Stimulated activated CD8-positive, alpha-beta memory T cell treated with anti-CD3 and anti-CD28 coated beads, Interleukin-12 subunit alpha, Interleukin-12 subunit beta, amount 100 ng/mL, for 1 hour (primary cell): ENCODE results near the gene RNF151.
"Not testable (repeated sequence)": the region's sequence is repeated elsewhere in the genome, so short reads cannot be mapped to it uniquely, and the experiment has no call there.

Source experiments
- DNase-seq: peaks from one replicate; pipeline ENCODE4 v3.0.0-alpha.2; 2020; ENCODE audit warnings: low read depth

Gene RNF151

GRCh38 chr16:2007081-2007836, 40.6 kb downstream of the RNF151 start:
- no peak for DNase-seq

- DNase-seq = no peak
These were observed 41.4 kb downstream of the RNF151 start for GRCh38 chr16:2008009-2008526.

- DNase-seq = no peak
These were observed 42.0 kb downstream of the RNF151 start for GRCh38 chr16:2008631-2009163.

GRCh38 chr16:2009164-2009711, 42.6 kb downstream of the RNF151 start:
- DNase-seq = no peak

- peak; percentile 64 for DNase-seq
These were observed 43.3 kb downstream of the RNF151 start, which contains the start of gene ZNF598 for GRCh38 chr16:2009791-2010510. Gene ZNF598, minus strand, starts transcription at chr16:2009821.

- not testable (repeated sequence) for DNase-seq
These were observed 45.1 kb downstream of the RNF151 start for GRCh38 chr16:2011726-2012125.

GRCh38 chr16:2013527-2013926, 46.9 kb downstream of the RNF151 start:
- no peak for DNase-seq

- no peak for DNase-seq
These were observed 48.7 kb downstream of the RNF151 start for GRCh38 chr16:2015117-2015946.

GRCh38 chr16:2015947-2016208, 49.2 kb downstream of the RNF151 start:
- DNase-seq = no peak

- no peak for DNase-seq
These were observed 49.8 kb downstream of the RNF151 start for GRCh38 chr16:2016407-2016922.
